B cell (primary cell): Measurements from ENCODE around the gene PLAU. TPM values are rescaled to one million over a fixed set of nuclear protein-coding genes. Genes with fewer than 3 reads are reported as not detected.

Experiments
- ATAC-seq: fragments of 200-7000 bp; cut with Tn5 transposase; one replicate; pipeline ENCODE4 v1.10.0; 2021; ENCODE audit warnings: low read depth, mild to moderate bottlenecking, moderate number of reproducible peaks, moderate library complexity
- CTCF ChIA-PET: fragments of 350-600 bp; sonication (Branson Sonifier 250); formaldehyde crosslinking; loops from one replicate; lab custom pipeline; 2021; ENCODE audit warnings: antibody characterized with exemption, inconsistent platforms; lab: Charles Lee
- POLR2A ChIA-PET: fragments of 350-600 bp; sonication (Branson Sonifier 250); formaldehyde crosslinking; loops from one replicate; lab custom pipeline; 2021; ENCODE audit warnings: antibody characterized with exemption; lab: Charles Lee
- DNase-seq: peaks from one replicate; pipeline ENCODE4 v3.0.0; 2013
- H2AFZ ChIP-seq: 2 replicates; pipeline ENCODE4 v1.6.1; 2012; ENCODE audit warnings: mild to moderate bottlenecking, low read depth, low read length; ENCODE audit not compliant: insufficient read depth, poor library complexity, severe bottlenecking
- H3K27ac ChIP-seq, 2 donors: 1 replicate in 1 of 2; 2 replicates in 1 of 2; pipeline ENCODE4 v1.5.1; 2012 to 2013; ENCODE audit warnings: low read length in 2 of 2, mild to moderate bottlenecking in 2 of 2, moderate library complexity in 1 of 2
- H3K27me3 ChIP-seq, 4 experiments: fragments of 200-600 bp in 1 of 4; sonication (generic) in 1 of 4; replicated peaks in 1 of 4; 1 replicate in 2 of 4; 2 replicates in 2 of 4; pipeline versions ENCODE4 v1.6.1 to v1.7.0; 2013 to 2016; ENCODE audit warnings: low read length in 3 of 4, mild to moderate bottlenecking in 2 of 4, mixed read lengths in 1 of 4, moderate library complexity in 1 of 4; ENCODE audit not compliant: insufficient read depth in 4 of 4, control insufficient read depth in 3 of 4; ENCODE audit errors: control extremely low read depth in 1 of 4
- H3K36me3 ChIP-seq, 2 experiments: replicated peaks in 1 of 2; 1 replicate in 1 of 2; 2 replicates in 1 of 2; pipeline versions ENCODE4 v1.6.1 to v1.7.1; 2013; ENCODE audit warnings: low read length in 1 of 2; ENCODE audit not compliant: insufficient read depth in 2 of 2, control insufficient read depth in 1 of 2; ENCODE audit errors: control extremely low read depth in 1 of 2, extremely low read depth in 1 of 2
- H3K4me1 ChIP-seq, 2 donors: fragments of 200-600 bp in 1 of 2; sonication (generic) in 1 of 2; 1 replicate in 1 of 2; 2 replicates in 1 of 2; pipeline versions ENCODE4 v1.5.1 to v1.6.1; 2013 to 2017; ENCODE audit warnings: low read length in 2 of 2; ENCODE audit not compliant: control insufficient read depth in 2 of 2, insufficient read depth in 2 of 2
- H3K4me2 ChIP-seq: replicated peaks from 2 replicates; pipeline ENCODE3; 2012; ENCODE audit warnings: mild to moderate bottlenecking, low read depth, low read length; ENCODE audit not compliant: poor library complexity, severe bottlenecking
- H3K4me3 ChIP-seq, 5 experiments: fragments of 200-600 bp in 1 of 5; sonication (generic) in 1 of 5; 1 replicate in 3 of 5; 2 replicates in 2 of 5; pipeline versions ENCODE4 v1.5.1 to v1.7.0; 2011 to 2016; ENCODE audit warnings: low read length in 4 of 5, mild to moderate bottlenecking in 4 of 5, low read depth in 2 of 5, control low read depth in 1 of 5, moderate library complexity in 1 of 5; ENCODE audit not compliant: insufficient read depth in 1 of 5; ENCODE audit errors: control extremely low read depth in 1 of 5, extremely low read depth in 1 of 5
- H3K79me2 ChIP-seq: fragments of 200-600 bp; sonication (generic); one replicate; pipeline ENCODE4 v1.6.0; 2016; ENCODE audit warnings: low read length; ENCODE audit not compliant: control insufficient read depth, insufficient read depth
- H3K9ac ChIP-seq: fragments of 200-600 bp; sonication (generic); 2 replicates; pipeline ENCODE4 v1.6.1; 2017; ENCODE audit warnings: mild to moderate bottlenecking, low read length, moderate library complexity
- H3K9me3 ChIP-seq, 3 donors: one replicate each; pipeline versions ENCODE4 v1.6.1 to v1.7.1; 2013; ENCODE audit warnings: low read length in 2 of 3; ENCODE audit not compliant: control insufficient read depth in 2 of 3, insufficient read depth in 1 of 3; ENCODE audit errors: control extremely low read depth in 1 of 3
- H4K20me1 ChIP-seq: 2 replicates; pipeline ENCODE4 v1.6.0; 2012; ENCODE audit warnings: mild to moderate bottlenecking, low read length; ENCODE audit not compliant: insufficient read depth, control insufficient read depth, poor library complexity, severe bottlenecking
- H3K27ac Mint-ChIP-seq: one replicate; pipeline ENCODE4 v1.8.0; 2021; ENCODE audit warnings: mixed read lengths
- H3K27me3 Mint-ChIP-seq: one replicate; pipeline ENCODE4 v1.8.0; 2021; ENCODE audit warnings: mixed read lengths
- H3K4me1 Mint-ChIP-seq: one replicate; pipeline ENCODE4 v1.8.0; 2021; ENCODE audit warnings: mixed read lengths
- H3K4me3 Mint-ChIP-seq: one replicate; pipeline ENCODE4 v1.8.0; 2021; ENCODE audit warnings: mixed read lengths
- H3K9me3 Mint-ChIP-seq: one replicate; pipeline ENCODE4 v1.8.0; 2022; ENCODE audit warnings: mixed read lengths; ENCODE audit not compliant: insufficient read depth
- EZH2 ChIP-seq: IDR thresholded peaks from 2 replicates; pipeline ENCODE4 v1.6.1; 2012; ENCODE audit warnings: borderline replicate concordance, low read depth, mild to moderate bottlenecking, moderate library complexity, low read length; ENCODE audit not compliant: insufficient read depth, poor library complexity, severe bottlenecking
- WGBS: methylation state at CpG from one replicate; pipeline ENCODE4 v1.1.5; 2013; ENCODE audit warnings: missing lambda C conversion rate; ENCODE audit not compliant: insufficient coverage; 5-methylcytosine and 5-hydroxymethylcytosine counted together
- intact Hi-C: fragments of 100-400 bp; cut with micrococcal nuclease; formaldehyde crosslinking; loops from one replicate; pipeline ENCODE4 v1.10.0; 2022
- polyA plus RNA-seq: library from polyadenylated mRNA; depleted of rRNA; stranded (reverse); fragments of >200 nt; gene quantifications from 2 replicates; pipeline ENCODE4 v1.2.3, GENCODE V29; 2012
- total RNA-seq, 2 donors: library from RNA; stranded (reverse); fragments of 120-200 nt in 1 of 2; gene quantifications; 1 replicate in 1 of 2; 2 replicates in 1 of 2; pipeline versions ENCODE4 v1.2.3 to v1.2.4, GENCODE V29; 2013 to 2022
- TF ChIP-seq, protein P1 (sequence below): fragments of 200-600 bp; IDR thresholded peaks from one replicate; pipeline ENCODE4 v1.8.0; 2022; ENCODE audit warnings: antibody characterized with exemption, mild to moderate bottlenecking

The PLAU gene
- total and polyA plus RNA-seq, 2 donors (not counting 1 experiment from before 2014, with no cell fraction given) = 0.04 TPM; not detected in 1

DNA sequence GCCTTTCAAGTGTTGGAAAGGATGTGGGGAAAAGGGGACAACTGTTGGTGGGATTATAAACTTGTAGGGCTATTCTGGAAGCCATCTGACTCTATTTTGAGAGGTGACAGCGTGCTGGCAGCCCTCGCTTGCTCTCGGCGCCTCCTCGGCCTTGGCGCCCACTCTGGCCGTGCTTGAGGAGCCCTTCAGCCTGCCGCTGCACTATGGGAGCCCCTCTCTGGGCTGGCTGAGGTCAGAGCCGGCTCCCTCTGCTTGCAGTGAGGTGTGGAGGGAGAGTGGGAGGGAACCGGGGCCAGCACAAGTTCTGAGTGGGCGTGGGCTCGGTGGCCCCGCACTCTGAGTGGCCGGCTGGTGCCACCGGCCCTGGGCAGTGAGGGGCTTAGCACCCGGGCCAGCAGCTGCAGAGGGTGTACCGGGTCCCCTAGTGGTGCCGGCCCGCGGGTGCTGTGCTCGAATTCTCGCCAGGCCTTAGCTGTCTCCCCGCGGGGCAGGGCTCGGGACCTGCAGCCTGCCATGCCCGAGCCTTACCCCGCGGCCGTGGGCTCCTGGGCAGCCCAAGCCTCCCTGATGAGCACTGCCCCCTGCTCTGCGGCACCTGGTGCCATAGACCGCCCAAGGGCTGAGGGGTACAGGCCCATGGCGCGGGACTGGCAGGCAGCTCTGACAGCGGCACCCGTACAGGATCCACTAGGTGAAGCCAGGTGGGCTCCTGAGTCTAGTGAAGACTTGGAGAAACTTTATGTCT lies 33.6 kb downstream of the PLAU start:
- H3K9ac ChIP-seq = no peak overlapping the region
- no peak overlapping the region for H3K27ac Mint-ChIP-seq
- no peak overlapping the region for H2AFZ ChIP-seq
- WGBS = 95% methylated on average over 33 of the region's 35 CpGs
- H3K4me3 ChIP-seq = no peak overlapping the region
- no peaks in the 10 kb centered on the region for H3K9me3 Mint-ChIP-seq
- intact Hi-C loops = loop anchor here (5.0 kb wide), 2 partner anchors 138 to 172 kb away; a partner anchor contains a TSS
- H3K4me3 Mint-ChIP-seq = no peak overlapping the region
- no peak for ATAC-seq
- ChIA-PET POLR2A (no interaction called here), CTCF (interaction anchor here (1.2 to 11.2 kb wide), 5 partner anchors 12 to 136 kb away, joined by 4 to 261 read pairs (median 10); no protein-coding TSS in a partner anchor)
- peaks cover 4% of the 10 kb centered on the region for H3K27me3 Mint-ChIP-seq
- H3K4me1 Mint-ChIP-seq = peaks cover 7% of the 10 kb centered on the region
- TF ChIP-seq, protein P1, sequence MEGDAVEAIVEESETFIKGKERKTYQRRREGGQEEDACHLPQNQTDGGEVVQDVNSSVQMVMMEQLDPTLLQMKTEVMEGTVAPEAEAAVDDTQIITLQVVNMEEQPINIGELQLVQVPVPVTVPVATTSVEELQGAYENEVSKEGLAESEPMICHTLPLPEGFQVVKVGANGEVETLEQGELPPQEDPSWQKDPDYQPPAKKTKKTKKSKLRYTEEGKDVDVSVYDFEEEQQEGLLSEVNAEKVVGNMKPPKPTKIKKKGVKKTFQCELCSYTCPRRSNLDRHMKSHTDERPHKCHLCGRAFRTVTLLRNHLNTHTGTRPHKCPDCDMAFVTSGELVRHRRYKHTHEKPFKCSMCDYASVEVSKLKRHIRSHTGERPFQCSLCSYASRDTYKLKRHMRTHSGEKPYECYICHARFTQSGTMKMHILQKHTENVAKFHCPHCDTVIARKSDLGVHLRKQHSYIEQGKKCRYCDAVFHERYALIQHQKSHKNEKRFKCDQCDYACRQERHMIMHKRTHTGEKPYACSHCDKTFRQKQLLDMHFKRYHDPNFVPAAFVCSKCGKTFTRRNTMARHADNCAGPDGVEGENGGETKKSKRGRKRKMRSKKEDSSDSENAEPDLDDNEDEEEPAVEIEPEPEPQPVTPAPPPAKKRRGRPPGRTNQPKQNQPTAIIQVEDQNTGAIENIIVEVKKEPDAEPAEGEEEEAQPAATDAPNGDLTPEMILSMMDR = no peak
- no peak for TF ChIP-seq EZH2
- no peaks in the 10 kb centered on the region for H4K20me1 ChIP-seq
- H3K4me1 ChIP-seq = peaks cover 0 to 8% of the 10 kb centered on the region in 2 donors
- H3K79me2 ChIP-seq = no peaks in the 10 kb centered on the region
- DNase-seq = no peak
- peaks cover 0 to 8% (median 0%) of the 10 kb centered on the region in 3 donors for H3K9me3 ChIP-seq
- H3K4me2 ChIP-seq = no peak overlapping the region
- no peak overlapping the region for H3K27ac ChIP-seq
- no peaks in the 10 kb centered on the region for H3K27me3 ChIP-seq
- H3K36me3 ChIP-seq = no peaks in the 10 kb centered on the region
